AML-193 (cell line): ENCODE data around the gene DOCK4.

ENCODE experiments used
- DNase-seq, 2 experiments: peaks; one replicate each; lab custom pipeline; 2025; lab: John Stamatoyannopoulos, UW

The DOCK4 gene

GRCh38 chr7:112010994-112011393 is 195.2 kb downstream of the DOCK4 start:
- no peak for DNase-seq

- DNase-seq = no peak
These were observed 196.1 kb downstream of the DOCK4 start for GRCh38 chr7:112010109-112010508.

- no peak for DNase-seq
These were observed 197.1 kb downstream of the DOCK4 start for GRCh38 chr7:112009081-112009480.

- no peak for DNase-seq
These were observed 199.0 kb downstream of the DOCK4 start for GRCh38 chr7:112007185-112007584.

DNA sequence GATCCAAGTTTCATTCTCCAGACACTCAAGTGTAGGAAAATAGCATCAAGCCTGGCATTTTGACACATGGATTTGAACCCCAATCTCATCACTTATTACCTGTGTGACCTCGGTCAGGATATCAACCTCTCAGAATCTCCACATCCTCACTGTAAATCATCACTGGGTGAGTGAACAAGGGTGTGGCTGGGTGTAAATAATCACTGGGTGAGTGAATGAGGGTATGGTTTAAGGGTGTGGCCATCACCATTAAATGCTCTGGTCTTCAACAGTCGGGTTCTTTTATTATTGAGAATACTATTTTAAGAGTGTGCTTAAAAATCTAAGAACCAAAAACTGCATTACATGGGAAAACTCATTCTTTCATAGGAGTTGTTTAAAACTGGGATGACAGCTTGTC is 200.1 kb downstream of the DOCK4 start:
- DNase-seq = no peak

DNA sequence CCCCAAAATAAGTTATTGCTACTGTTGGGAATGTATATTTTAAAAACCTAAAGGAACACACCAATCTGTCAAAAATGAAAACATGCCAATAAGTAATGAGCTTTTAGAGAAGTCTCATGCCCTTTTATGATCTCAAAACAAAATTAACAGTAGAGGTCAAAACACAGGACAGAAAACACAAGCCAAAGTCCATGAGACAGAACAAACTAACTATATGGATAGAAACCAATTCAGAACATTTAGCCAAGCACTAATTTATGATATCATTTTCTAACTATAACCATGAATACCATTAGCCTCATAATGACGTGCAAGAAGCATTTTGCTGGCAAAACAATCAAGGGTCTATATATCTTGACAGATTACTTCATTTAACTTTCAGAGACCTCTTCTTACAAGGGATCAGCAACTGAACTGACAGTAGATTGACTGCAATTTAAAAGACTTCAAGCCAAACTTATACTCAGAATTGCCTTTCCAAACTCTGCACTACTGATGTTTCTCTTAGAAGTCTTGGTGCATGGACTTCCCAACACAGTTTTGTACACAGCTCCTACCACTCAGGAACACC is 200.9 kb downstream of the DOCK4 start:
- DNase-seq = no peak

DNA sequence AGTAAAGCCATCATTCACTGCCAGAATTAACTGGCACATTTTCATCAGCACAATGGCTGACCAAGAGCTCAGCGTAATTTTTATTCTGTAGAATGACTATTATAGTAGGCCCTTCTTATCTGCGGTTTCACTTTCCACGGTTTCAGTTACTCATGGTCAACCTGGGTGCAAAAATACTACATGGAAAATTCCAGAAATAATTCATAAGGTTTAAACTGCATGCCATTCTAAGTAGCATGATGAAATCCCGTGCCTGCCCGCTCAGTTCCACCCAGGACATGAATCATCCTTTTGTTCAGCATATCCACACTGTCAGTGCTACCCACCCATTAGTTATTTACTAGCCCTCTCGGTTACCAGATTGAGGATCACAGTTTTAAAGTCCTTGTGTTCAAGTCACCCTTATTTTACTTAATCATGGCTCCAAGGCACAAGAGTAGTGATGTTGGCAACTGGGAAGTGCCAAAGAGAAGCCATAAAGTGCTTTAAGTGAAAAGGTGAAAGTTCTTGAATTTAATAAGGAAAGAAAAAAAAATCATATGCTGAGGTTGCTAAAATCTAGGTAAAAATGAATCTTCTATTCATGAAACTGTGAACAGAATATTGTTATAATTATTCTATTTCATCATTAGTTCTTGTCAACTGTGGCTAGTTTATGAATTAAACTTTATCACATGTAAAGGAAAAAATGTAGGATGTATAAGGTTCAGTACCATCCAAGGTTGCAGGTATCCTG is 204.9 kb downstream of the DOCK4 start:
- no peak for DNase-seq

DNA sequence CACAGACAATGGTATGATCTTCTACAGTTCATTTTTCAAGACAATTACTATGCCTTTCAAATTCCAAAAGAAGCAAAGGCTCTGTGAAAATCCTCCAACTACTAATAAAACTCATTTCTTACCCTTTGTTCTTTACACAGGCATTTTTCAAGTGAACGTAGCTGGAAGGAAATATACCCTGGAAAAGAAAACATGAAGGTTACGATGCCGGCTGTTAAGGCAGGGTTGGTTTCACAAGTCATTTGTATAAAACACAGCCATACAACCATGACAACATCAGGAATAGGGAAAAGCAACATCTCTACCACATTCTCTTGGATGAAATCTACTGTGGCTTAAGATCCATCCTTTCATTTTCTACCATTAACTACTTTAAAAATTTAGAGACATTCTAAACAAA is 207.9 kb downstream of the DOCK4 start:
- DNase-seq = no peak

DNA sequence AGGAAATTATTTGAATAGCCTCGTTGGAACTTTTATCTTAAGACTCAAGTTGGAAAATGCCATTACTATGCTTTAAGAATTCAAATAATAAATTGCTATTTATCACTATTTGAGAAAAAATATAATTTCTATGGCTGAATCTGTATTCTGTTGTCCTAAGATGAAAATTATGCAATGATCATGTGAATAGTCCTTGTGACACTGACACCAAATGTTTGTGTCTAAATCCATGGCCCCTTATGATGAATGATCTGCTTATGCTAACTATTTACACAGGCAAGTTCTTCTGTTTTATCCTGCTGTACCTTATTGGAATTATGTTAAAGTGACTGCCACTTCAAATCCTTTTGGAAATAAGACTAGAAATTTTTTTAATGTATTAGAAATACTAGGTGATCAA is 208.7 kb downstream of the DOCK4 start:
- DNase-seq = no peak

- DNase-seq = no peak
These were observed 213.6 kb downstream of the DOCK4 start for GRCh38 chr7:111992601-111993000.

- no peak for DNase-seq
These were observed 215.6 kb downstream of the DOCK4 start for GRCh38 chr7:111990643-111991042.

GRCh38 chr7:111987886-111988285 is 218.3 kb downstream of the DOCK4 start:
- no peak for DNase-seq

DNA sequence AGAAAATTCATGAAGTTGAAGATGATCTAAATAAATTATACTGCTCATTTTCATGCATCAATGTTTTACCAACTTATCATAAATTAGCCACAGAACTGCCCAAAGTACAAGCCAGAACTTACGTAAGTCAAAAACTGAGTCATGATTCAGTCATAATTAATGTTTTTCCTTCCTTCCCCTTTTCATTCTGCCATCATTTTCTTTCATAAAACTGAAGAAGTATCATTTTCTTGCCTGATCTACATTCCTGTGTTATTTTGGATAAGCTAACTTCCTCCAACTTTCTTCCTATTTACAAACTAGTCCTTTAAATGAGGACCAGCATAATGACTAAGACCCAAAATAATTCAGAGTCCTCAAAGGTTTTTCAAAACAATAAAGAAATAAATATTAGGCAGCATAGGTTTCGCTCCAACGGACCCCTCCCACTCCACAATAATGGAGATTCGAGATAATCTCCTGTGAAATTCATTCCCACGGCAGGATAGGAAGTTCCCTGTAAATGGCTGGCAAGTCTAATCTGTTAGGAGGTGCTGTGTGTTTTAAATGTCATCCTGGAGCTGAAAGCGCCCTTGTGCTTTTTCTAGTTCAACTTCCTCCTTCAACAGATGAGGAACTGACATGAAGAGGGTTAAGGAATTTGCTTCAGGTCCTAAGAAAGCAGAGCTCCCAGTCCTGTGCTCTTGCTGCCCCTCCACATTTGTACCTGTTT is 218.9 kb downstream of the DOCK4 start:
- peak; percentile 83 to 84 for DNase-seq

DNA sequence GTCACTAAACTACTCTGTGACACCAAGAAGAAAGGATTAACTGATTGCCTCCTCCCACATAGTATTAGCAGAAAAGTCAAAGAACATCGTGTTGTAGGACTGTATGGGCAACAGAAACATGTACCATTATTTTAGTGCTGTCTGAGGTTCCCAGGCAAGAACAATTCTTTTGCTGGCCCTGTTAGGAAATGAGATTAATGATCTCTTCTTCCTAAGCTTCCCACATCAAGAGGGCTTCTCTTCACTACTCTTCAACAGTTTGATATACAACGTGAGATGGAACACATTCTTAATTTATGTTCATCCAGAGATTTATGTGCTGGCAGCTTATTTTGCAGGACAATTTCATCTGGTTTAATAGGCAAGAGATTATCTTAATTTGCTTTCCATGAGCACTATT is 219.6 kb downstream of the DOCK4 start:
- no peak for DNase-seq

DNA sequence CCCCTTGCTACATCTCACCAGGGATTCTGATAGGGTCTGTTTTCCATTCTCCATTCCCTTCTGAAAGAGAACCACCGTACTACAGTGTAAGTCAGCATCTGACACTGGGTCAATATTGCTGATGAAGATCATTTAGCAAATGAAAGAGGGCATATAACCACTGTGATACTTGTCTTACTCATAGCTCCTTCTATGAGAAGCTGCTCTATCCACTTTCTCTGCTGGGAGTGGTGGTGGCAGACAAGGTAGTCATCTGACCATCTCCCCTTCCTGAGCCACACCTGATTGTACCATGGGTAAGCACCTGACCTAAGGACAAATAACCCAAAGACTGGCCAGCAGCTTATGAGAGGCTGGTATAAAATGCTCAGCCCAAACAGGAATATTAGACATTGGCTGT is 220.4 kb downstream of the DOCK4 start:
- DNase-seq = no peak

GRCh38 chr7:111982804-111983203 is 223.4 kb downstream of the DOCK4 start:
- no peak for DNase-seq

- DNase-seq = no peak
These were observed 224.1 kb downstream of the DOCK4 start for GRCh38 chr7:111982133-111982532.

- no peak for DNase-seq
These were observed 225.5 kb downstream of the DOCK4 start for GRCh38 chr7:111980725-111981124.

DNA sequence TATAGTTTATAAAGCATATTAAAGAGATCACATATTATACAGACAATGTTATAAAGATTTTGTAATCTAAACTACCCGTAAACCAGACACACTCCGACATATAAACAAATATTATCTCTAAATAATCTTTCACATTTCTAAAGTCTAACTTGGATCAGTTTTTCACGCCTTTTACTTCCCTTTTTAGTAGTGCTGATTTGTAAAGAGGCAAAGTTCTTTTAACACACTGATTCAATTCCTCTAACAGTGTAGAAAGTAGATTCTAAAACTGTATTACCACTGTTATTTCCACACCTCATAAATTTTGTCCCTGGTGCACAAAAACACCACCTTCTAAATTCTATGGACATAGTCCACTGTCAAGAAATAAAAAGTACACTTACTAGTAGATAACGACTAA is 230.9 kb downstream of the DOCK4 start:
- DNase-seq = no peak

GRCh38 chr7:111960984-111961383 is 245.2 kb downstream of the DOCK4 start:
- DNase-seq = no peak

DNA sequence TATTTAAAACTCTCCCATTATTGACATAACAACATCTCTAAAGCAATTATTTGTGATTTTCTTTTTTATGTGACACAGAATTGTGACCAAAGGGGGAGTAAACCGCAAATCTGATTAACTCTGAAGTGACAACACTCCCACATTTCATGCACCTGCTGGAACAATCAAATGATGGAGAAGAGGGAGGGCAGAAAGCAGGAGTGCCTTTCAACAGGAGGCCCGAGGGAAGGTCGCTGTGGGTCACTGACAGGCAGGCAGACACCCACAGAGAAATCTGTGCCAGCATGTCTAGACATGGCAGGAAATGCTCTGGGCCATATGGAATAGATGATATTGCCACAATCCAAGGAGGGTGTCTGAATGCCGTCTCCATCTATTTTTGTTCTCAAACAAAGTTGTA is 247.3 kb downstream of the DOCK4 start:
- DNase-seq = no peak

DNA sequence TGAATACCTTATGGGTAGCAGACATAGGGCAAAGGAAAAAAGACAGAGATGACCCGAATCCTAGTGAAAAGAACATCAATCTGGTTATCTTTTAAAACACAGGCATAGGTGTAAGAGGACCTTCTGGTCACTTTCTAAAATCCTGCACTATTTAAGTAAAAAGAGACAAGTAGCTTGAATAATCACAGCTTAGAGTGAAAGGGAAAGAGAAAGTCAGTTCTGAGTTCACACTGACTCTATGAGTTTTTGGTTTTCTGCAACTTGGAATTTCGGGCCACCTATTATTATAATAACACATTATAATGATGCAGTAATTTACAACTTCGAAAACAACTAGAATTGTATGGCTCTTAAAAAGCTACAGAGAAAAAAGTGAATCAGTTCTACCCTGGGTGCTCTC is 247.8 kb downstream of the DOCK4 start:
- DNase-seq = no peak

DNA sequence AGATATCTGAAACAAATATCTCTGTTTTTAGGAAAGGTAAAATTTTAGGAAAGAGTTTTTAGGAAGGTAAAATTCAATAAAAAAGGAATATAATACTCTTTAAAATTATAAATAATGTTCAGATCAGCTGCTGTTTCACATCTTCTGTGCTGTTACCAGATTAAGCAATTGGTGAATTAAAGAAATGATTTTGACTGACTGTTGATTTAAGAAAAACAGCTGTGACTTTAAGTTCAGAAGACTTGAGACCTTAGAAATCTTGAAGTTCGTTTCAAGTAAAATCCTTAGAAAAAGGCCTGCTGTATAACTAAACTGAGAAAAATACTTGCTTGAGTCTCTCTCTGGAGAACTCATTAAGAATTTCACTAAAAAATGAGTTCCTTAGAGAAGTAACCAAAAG is 250.6 kb downstream of the DOCK4 start:
- DNase-seq = no peak
